DOHH2 (cell line): ENCODE results near the gene DCDC2.

Experiments
- CTCF ChIP-seq: fragments of 200-600 bp; sonication (generic); IDR thresholded peaks from one replicate; pipeline ENCODE4 v1.5.1; 2014; ENCODE audit warnings: antibody characterized with exemption, mild to moderate bottlenecking, low read depth, low read length; ENCODE audit not compliant: poor library complexity, severe bottlenecking
- EZH2phosphoT487 ChIP-seq: fragments of 200-600 bp; sonication (generic); IDR thresholded peaks from 2 replicates; pipeline ENCODE4 v1.6.1; 2017; ENCODE audit warnings: borderline replicate concordance, mild to moderate bottlenecking, antibody characterized with exemption, low read length, moderate library complexity, mixed read lengths

- TF ChIP-seq CTCF: no peak
- no peak for TF ChIP-seq EZH2phosphoT487
Measured at GRCh38 chr6:24374612-24375011, 16.8 kb upstream of the DCDC2 start.
